Gastrocnemius medialis (tissue), 4 donors: Measurements from ENCODE around the gene APP.

Experiments used
- POLR2A ChIP-seq, 2 donors: fragments of 450-650 bp; IDR thresholded peaks; one replicate each; pipeline ENCODE4 v1.6.1; 2017; ENCODE audit warnings: antibody characterized with exemption in 2 of 2, mild to moderate bottlenecking in 2 of 2, moderate library complexity in 2 of 2
- TF ChIP-seq, protein P1 (sequence below), 5 experiments: fragments of 450-650 bp in 3 of 5; fragments of 200-600 bp in 2 of 5; sonication (generic) in 2 of 5; IDR thresholded peaks in 4 of 5; conservative IDR thresholded peaks in 1 of 5; 1 replicate in 4 of 5; 2 replicates in 1 of 5; pipeline ENCODE4 v1.5.1; 2016 to 2019; ENCODE audit warnings: antibody characterized with exemption in 5 of 5, mild to moderate bottlenecking in 3 of 5, moderate library complexity in 3 of 5

DNA sequence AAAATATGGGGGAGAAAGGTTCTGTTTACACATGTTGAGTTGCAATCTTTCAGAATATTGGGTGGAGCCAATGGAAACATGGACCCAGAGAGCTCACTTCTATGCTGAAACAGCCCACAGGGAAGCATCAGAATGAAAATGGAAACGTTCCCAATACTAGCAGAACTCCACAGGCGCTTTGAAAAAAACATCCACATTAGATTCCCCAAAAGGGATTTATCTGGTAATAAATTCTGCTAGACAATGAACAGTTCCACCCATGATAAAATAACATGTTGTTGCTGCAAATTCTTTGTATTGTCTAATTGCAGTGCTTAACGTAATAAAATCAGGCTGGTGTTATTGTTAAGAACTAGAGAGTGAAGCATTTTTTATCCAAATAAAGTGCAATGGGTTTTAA lies 238.8 kb downstream of the APP start:
- TF ChIP-seq, protein P1, sequence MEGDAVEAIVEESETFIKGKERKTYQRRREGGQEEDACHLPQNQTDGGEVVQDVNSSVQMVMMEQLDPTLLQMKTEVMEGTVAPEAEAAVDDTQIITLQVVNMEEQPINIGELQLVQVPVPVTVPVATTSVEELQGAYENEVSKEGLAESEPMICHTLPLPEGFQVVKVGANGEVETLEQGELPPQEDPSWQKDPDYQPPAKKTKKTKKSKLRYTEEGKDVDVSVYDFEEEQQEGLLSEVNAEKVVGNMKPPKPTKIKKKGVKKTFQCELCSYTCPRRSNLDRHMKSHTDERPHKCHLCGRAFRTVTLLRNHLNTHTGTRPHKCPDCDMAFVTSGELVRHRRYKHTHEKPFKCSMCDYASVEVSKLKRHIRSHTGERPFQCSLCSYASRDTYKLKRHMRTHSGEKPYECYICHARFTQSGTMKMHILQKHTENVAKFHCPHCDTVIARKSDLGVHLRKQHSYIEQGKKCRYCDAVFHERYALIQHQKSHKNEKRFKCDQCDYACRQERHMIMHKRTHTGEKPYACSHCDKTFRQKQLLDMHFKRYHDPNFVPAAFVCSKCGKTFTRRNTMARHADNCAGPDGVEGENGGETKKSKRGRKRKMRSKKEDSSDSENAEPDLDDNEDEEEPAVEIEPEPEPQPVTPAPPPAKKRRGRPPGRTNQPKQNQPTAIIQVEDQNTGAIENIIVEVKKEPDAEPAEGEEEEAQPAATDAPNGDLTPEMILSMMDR (IDR thresholded peaks at IDR 0.05 in 4 of 5, conservative IDR thresholded peaks at IDR 0.05 in 1 of 5): no peak
- TF ChIP-seq POLR2A (IDR thresholded peaks at IDR 0.05): no peak
